Measurements from ENCODE around the gene SPSB1. TPM values are rescaled to one million over a fixed set of nuclear protein-coding genes. Genes with fewer than 3 reads are reported as not detected.

Gene SPSB1
- total RNA-seq, 6 experiments from 2014 or later = 7.7 to 121 (median 37.0) TPM

GRCh38 chr1:9373619-9374018 is 80.9 kb downstream of the SPSB1 start:
- Histone ChIP-seq H3K9me3 (no peaks in the 10 kb centered on the region), H3K27me3 (no peaks in the 10 kb centered on the region), H3K4me1 (no peaks in the 10 kb centered on the region), H3K27ac (no peak overlapping the region), H3K4me3 (no peak overlapping the region), H3K36me3 (peaks cover 0 to 1% (median under 1%) of the 10 kb centered on the region in 4 donors)
- DNase-seq (no peak), ATAC-seq (peak in 3 of 4 donors; percentile 14 to 39 (median 21))
- no peak for TF ChIP-seq POLR2A (IDR thresholded peaks at IDR 0.05)
- TF ChIP-seq CTCF (IDR thresholded peaks at IDR 0.05) = no peak
- whole genome bisulfite sequencing (ENCODE audit: insufficient coverage, low coverage, low lambda C conversion rate, missing lambda C conversion rate) = 68% methylated on average over 4 of the region's 4 CpGs
- intact Hi-C loops (cut with DNase I) = no loop called here

GRCh38 chr1:9374748-9375341 is 82.2 kb downstream of the SPSB1 start:
- no peak for TF ChIP-seq CTCF (IDR thresholded peaks at IDR 0.05)
- Histone ChIP-seq H3K27me3 (no peaks in the 10 kb centered on the region), H3K27ac (no peak overlapping the region), H3K4me3 (no peak overlapping the region), H3K9me3 (no peaks in the 10 kb centered on the region), H3K36me3 (no peaks in the 10 kb centered on the region), H3K4me1 (no peaks in the 10 kb centered on the region)
- DNase-seq = no peak
- WGBS (ENCODE audit: insufficient coverage, low coverage, low lambda C conversion rate, missing lambda C conversion rate) = 79% methylated on average over 4 of the region's 7 CpGs
- intact Hi-C loops (cut with DNase I) = no loop called here
- ATAC-seq = no peak

- H3K4me1 ChIP-seq = no peaks in the 10 kb centered on the region
- no peaks in the 10 kb centered on the region for H3K9me3 ChIP-seq
- WGBS (ENCODE audit: insufficient coverage, low coverage, low lambda C conversion rate, missing lambda C conversion rate) = 61% methylated on average over 2 of the region's 15 CpGs
- H3K36me3 ChIP-seq = no peaks in the 10 kb centered on the region
- DNase-seq = no peak
- ATAC-seq = no peak
- peak overlapping the region in 2 of 3 donors; percentile 10 to 26 for H3K27ac ChIP-seq
- H3K27me3 ChIP-seq = no peaks in the 10 kb centered on the region
- no peak for TF ChIP-seq CTCF (IDR thresholded peaks at IDR 0.05)
- no peak for TF ChIP-seq POLR2A (IDR thresholded peaks at IDR 0.05)
- intact Hi-C loops (cut with DNase I) = no loop called here
- no peak overlapping the region for H3K4me3 ChIP-seq
Measured at GRCh38 chr1:9375912-9376311, 83.2 kb downstream of the SPSB1 start.

GRCh38 chr1:9376430-9376829 is 83.7 kb downstream of the SPSB1 start:
- H3K27ac ChIP-seq = peak overlapping the region in 1 of 3 donors; percentile 26
- TF ChIP-seq POLR2A (IDR thresholded peaks at IDR 0.05) = no peak
- no peak for TF ChIP-seq CTCF (IDR thresholded peaks at IDR 0.05)
- no peaks in the 10 kb centered on the region for H3K27me3 ChIP-seq
- H3K36me3 ChIP-seq = no peaks in the 10 kb centered on the region
- no peaks in the 10 kb centered on the region for H3K9me3 ChIP-seq
- no CpG with 5 or more reads among the region's 5 CpGs for WGBS (ENCODE audit: insufficient coverage, low coverage, low lambda C conversion rate, missing lambda C conversion rate)
- intact Hi-C loops (cut with DNase I) = no loop called here
- DNase-seq (no peak), ATAC-seq (no peak)
- H3K4me3 ChIP-seq = no peak overlapping the region
- no peaks in the 10 kb centered on the region for H3K4me1 ChIP-seq

Data from right lobe of liver (tissue), 6 donors.